Mammary epithelial cell (primary cell): ENCODE measurements around the gene GORASP1.

Source experiments
- CTCF ChIP-seq, 2 donors: IDR thresholded peaks in 1 of 2; conservative IDR thresholded peaks in 1 of 2; 2 replicates each; pipeline ENCODE4 v1.5.1; 2011 to 2012; ENCODE audit warnings: inconsistent platforms in 2 of 2, low read length in 2 of 2, mild to moderate bottlenecking in 2 of 2, control low read depth in 1 of 2, low read depth in 1 of 2; ENCODE audit not compliant: insufficient read depth in 1 of 2; ENCODE audit errors: extremely low read depth in 1 of 2
- EZH2 ChIP-seq: IDR thresholded peaks from 2 replicates; pipeline ENCODE4 v1.6.1; 2012; ENCODE audit warnings: low read length, inconsistent platforms, borderline replicate concordance

GRCh38 chr3:39075910-39076309, 31.5 kb downstream of the GORASP1 start:
- no peak for TF ChIP-seq CTCF (conservative IDR thresholded peaks at IDR 0.05 in 1 of 2, IDR thresholded peaks at IDR 0.05 in 1 of 2; ENCODE audit: extremely low read depth in 1 of 2, insufficient read depth in 1 of 2, low read depth in 1 of 2, low read length in 2 of 2)
- no peak for TF ChIP-seq EZH2
